GM21367 (cell line): Measurements from ENCODE around the gene TXNIP.
A peak's percentile ranks its signal among the peaks of the same experiment; 100 is the strongest.

Experiments used
- ATAC-seq: cut with Tn5 transposase; IDR thresholded peaks from one replicate; pipeline ENCODE4 v1.9.1; 2021; ENCODE audit not compliant: unreplicated experiment

Gene TXNIP

GRCh38 chr1:145964328-145965118 lies 31.9 kb downstream of the TXNIP start, which contains the start of the genes ANKRD34A and POLR3GL:
Gene ANKRD34A (minus strand): TSS chr1:145964575. CDS start chr1:145961759, 2,816 bp downstream.
Gene POLR3GL (plus strand): TSS chr1:145964690. CDS start chr1:145974866, 10,176 bp downstream.
- peak; percentile 88 for ATAC-seq

- ATAC-seq = no peak
These were observed 32.9 kb downstream of the TXNIP start for GRCh38 chr1:145963265-145964019.

GRCh38 chr1:145962157-145963102 lies 33.9 kb downstream of the TXNIP start:
- ATAC-seq = no peak

GRCh38 chr1:145961425-145962156 lies 34.8 kb downstream of the TXNIP start:
- ATAC-seq = no peak

- no peak for ATAC-seq
These were observed 35.3 kb downstream of the TXNIP start for GRCh38 chr1:145961109-145961424.

DNA sequence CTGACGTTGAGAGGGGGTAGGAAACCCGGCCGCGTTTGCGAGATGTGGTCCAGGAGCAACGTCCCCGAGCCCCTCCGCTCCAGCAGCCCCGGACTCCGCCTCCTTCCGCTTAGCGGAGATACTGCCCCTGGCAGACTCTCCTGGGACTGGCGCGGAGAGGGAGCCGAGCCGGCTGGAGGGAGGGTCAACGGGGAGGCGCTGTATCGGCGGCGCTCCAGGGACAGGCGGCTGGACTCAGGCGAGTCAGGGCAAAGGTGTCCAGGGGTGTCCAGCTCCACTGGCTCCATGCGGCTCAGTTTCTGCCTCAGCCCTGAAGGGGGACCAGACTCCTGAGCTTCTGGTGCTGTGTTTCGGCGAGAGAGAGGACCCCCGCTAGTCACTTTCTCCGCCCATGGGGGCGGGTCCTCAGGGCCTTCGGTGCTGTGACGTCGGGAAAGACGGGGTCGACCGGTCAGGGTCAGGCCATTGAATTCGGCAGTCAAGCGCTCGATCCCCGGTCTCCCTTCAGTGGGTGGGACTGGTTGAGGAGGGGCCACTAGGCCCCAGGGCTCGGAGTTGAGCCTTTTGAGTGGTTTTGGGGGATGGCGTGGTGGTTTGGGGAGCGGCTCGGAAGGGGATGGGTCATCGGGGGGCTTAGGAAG lies 35.8 kb downstream of the TXNIP start:
- ATAC-seq = no peak

- ATAC-seq = no peak
These were observed 36.4 kb downstream of the TXNIP start for GRCh38 chr1:145959957-145960467.

DNA sequence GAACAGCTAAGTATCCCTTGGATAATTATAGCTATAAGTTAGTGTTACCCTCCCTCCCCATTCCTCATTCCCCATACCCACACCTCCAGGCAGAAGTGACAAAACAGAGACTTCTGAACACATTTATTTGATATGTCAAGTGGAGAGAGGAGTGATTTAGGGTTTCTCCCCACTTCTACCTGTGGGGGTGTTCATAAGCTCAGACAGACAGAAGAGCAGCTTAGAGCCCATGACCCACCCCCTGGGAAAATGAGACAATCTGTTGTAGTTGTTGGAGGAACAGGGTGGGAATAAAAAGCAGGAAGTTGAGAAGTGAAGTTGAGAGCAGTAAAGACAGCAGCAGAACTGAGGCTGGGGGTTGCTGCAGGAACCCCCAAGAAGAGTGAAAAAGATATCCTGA lies 37.0 kb downstream of the TXNIP start:
- no peak for ATAC-seq

DNA sequence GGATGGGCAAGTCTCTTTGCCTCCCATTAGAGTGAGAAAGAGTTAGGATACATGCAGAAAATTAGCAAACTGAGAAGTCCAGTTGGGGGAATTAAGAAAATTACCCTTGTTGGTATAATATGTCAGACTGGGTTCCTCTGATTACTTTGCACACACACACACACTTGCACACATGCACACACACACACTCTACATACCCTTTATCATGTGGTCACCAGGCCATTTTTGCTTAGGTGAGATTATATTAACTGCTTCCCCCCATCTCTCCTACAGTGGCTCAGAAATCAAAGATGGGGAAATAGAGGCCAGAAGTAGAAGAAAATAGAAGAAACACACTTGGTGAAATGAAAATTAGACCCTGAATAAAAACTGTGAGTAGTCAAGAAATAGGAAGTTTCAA lies 37.6 kb downstream of the TXNIP start:
- no peak for ATAC-seq

DNA sequence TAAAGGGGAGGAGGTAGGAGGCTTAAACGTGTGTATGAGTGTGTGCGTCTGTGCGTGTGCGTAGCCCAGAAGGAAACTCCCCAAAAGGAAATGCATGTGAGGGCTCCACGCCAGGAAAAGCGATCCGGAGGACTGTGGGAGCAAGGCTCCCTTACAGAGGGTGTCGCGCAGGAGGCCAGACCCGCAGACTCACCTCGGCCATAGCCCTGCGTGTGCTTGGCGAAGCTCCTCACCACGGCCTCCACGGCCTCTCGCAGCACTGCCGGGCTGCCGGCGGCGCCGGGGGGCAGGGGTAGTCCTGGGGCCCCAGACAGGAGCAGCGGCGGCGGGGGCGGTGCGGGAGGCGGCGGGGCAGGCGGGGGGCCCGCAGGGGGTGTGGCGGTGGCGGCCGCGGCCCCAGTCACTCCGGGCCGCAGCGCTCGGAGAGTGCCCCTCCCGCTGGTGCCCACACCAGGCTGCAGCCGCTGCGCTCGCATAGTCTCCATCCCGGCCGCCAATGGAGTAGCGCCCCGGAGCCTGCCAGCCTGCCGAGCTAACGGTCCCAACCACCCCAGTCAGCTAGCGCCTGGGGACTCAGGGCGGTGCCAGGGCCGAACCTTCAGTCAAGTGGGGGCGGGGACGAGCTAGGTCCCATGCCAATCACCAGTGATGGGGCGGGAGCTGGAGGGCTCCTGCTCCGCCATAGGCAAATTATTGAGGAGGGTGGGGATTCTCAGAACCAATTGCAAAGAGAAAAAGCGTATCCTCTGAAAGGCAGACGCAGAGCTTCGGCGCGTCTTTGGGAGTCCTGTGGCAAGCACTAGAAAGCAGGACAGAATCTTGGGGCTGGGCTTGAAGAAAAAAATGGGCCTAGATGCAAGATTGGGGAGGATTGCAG lies 38.7 kb downstream of the TXNIP start, which contains the start of gene LIX1L:
Gene LIX1L (minus strand): TSS at position 575 of the 877 bp plus-strand sequence. CDS start 90 bp downstream, at position 485.
- peak; percentile 77 for ATAC-seq

GRCh38 chr1:145956781-145957442 lies 39.5 kb downstream of the TXNIP start:
- no peak for ATAC-seq

- no peak for ATAC-seq
These were observed 40.0 kb downstream of the TXNIP start for GRCh38 chr1:145956361-145956760.

- no peak for ATAC-seq
These were observed 40.9 kb downstream of the TXNIP start for GRCh38 chr1:145955436-145955835.

DNA sequence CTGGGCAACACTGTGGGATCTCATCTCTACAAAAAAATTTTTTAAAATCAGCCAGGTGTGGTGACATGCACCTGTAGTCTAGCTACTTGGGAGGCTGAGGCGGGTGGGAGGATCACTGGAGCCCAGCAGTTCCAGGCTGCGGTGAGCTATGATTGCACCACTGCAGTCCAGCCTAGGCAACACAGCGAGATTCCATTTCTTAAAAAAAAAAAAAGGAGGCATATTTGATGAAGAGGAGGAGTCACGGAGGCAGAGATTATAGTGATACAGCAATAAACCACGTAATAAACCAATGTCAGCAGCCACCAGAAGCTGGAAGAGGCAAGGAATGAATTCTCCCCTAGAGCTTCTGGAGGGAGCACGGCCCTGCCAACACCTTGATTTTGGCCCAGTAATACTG lies 42.5 kb downstream of the TXNIP start:
- ATAC-seq = no peak

- no peak for ATAC-seq
These were observed 43.5 kb downstream of the TXNIP start for GRCh38 chr1:145952903-145953302.

DNA sequence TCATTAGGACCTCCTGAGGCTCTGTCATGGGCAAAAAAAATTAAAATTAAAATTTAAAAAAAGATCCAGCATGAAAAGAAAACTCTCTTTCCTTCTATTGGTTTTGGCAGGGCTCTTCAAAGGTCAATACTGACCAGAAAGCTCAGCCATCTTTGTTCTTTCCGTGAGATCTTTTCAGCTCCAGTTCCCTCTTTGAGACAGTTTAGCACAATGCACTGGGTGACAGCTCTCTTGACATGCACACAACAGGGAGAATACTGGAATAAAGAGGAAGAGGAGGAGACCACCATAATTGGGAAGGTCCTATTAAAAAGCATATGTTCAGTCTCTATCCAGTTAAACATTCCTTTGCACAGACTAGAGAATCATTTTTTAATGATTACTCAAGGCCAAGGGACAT lies 44.9 kb downstream of the TXNIP start:
- ATAC-seq = no peak

- ATAC-seq = no peak
These were observed 47.2 kb downstream of the TXNIP start for GRCh38 chr1:145949219-145949618.

GRCh38 chr1:145947551-145947950 lies 48.8 kb downstream of the TXNIP start:
- no peak for ATAC-seq
